HG02943 (cell line): ENCODE data around the gene ZDHHC14.
A peak's percentile ranks its signal among the peaks of the same experiment; 100 is the strongest.
"Not testable (repeated sequence)": the region's sequence is repeated elsewhere in the genome, so short reads cannot be mapped to it uniquely, and the experiment has no call there.

Experiments
- ATAC-seq: cut with Tn5 transposase; IDR thresholded peaks from one replicate; pipeline ENCODE4 v1.9.1; 2021; ENCODE audit warnings: mild to moderate bottlenecking, low read depth, moderate library complexity; ENCODE audit not compliant: unreplicated experiment

The ZDHHC14 gene

DNA sequence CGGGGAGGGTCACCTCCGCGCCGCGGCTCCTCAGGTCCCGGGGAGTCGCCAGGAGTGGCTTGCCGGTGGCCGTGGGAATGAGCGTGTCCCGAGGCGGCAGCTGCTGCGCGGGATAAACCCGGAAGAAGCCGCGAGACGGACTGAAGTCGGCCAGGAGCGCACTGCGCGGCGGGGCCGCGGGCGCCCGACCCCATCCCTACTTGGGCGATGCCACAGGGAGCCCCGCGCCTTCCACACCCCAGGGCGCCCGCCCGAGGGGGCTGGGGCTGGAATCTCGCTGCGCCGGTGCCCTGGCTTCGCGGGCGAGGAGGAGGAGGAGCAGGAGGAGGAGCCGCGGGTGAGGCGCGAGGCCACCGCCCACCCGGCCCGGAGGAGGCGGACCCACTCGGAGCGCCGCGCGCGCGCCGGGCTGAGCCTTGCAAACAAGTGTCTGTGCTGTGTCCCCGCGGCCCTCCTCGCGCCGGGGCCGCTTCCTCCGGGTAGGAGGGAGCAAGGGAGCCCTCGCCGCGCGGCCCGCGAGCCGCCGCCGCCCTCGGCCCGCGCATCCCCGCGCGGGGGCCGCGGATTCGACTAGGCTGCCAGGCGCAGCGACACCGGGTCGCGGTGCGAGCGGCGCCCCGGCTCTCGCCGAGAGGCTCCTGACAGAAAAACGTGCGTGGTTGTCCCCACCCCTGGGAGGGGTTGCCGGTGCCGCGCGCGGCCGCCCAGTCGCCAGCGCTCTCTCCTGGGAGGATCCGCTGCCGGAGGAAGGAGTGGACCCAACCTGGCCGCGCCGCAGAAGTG, at the start of gene ZDHHC14:
Gene ZDHHC14, plus strand, starts transcription at position 412 of the 783 bp plus-strand sequence.
- ATAC-seq, result peak; percentile 67

- ATAC-seq, result no peak
Observed at GRCh38 chr6:157332813-157333212, 48.2 kb upstream of the ZDHHC14 start.

GRCh38 chr6:157333537-157333936, 47.5 kb upstream of the ZDHHC14 start:
- ATAC-seq, result no peak

DNA sequence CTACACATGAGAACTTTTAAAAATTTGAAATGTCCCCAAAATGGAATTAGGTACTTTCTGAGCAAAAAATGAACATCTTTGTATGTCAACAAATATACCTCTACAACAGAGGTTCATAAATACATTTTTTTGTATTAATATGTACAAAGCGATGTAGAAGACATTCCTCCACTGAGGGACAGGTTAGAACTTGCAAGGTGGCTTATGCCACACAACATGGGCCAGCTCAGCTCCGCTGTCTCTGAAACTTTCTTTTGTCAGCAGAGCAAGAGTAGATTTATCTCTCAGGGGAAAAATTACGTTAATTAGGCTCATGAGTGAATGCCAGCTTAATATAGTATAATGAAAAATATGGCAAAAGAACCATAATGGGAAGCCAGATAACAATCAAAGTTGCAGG, 47.0 kb upstream of the ZDHHC14 start:
- no peak for ATAC-seq

DNA sequence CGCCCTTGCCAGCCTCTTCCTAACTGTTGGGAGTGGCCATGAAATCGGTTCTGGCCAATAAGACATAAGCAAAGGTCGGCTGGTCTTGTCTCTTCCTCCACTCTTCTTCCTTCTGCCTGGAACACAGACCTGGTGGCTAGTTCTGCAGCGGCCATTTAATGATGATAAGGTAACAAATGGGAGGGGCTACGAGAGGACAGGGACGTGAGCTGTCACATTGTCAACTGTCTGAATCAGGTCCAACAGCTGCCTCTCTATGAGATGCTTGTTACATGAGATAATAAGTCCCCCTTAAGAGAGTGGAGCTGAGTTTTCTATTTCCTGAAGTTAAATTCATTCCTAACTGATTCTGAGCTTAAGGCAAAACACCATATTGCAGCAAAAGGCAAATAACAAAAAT, 45.2 kb upstream of the ZDHHC14 start:
- no peak for ATAC-seq

GRCh38 chr6:157337276-157337675, 43.7 kb upstream of the ZDHHC14 start:
- not testable (repeated sequence) for ATAC-seq

GRCh38 chr6:157337751-157338150, 43.2 kb upstream of the ZDHHC14 start:
- no peak for ATAC-seq

- no peak for ATAC-seq
Observed at GRCh38 chr6:157339432-157339831, 41.6 kb upstream of the ZDHHC14 start.

- ATAC-seq, result no peak
Observed at GRCh38 chr6:157343732-157344131, 37.3 kb upstream of the ZDHHC14 start.

GRCh38 chr6:157346373-157346772, 34.6 kb upstream of the ZDHHC14 start:
- ATAC-seq, result no peak

GRCh38 chr6:157358287-157358686, 22.7 kb upstream of the ZDHHC14 start:
- no peak for ATAC-seq

DNA sequence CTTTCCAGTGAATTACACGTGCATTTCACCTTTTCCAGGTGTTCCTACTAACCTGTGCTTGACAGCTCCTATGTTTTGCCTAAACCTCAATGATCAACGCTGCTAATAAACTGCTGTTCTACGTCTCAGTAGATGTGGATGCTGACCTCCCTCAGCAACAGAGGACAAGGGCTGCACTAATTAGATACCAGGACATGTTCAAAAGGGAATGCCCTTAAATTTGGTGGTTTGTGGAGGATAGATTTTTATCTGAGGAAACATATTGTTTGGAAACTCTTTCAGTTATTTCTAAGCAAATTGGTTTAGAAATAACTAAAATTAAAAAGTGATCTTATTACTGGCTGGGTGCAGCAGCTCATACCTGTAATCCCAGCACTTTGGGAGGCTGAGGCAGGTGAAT, 19.1 kb upstream of the ZDHHC14 start:
- ATAC-seq, result no peak

DNA sequence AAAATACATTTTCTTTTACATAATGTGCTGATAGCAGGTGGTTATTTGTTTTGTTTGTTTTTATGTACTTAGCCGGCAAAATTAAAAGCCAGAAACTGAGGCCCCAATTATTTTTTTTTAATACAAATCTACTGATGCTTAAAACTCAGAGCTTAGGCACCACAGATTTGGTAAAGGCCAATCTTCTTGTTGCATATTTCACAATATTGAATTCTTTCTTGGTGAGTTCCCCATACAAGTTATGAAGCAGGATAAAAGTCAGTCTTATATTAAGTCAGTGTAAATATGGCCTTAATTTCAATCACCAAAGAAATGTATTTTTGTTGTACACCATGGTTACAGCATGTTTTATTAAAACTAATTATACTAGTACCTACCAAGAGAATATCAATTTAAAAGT, 16.3 kb upstream of the ZDHHC14 start:
- ATAC-seq, result no peak

DNA sequence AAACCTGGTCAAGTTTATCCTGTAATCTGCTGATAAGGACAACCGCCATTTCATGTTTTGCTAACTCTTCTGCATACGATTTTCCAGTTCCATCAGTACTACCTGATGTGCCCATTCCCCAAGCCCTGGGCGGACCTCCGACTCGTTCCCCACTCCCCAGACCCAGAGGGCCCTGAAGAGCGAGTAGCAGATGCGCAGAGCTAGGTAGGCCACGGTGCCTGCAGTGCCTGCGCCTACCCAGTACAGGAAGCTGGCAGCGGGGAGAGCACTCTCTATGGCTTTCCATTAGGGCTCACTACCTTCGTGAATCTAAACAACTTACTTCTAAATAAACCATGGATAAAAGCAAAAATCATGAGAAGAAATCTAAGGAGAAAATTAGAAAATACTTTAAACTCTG, 14.3 kb upstream of the ZDHHC14 start:
- ATAC-seq, result no peak

GRCh38 chr6:157368359-157369049, 12.5 kb upstream of the ZDHHC14 start:
- no peak for ATAC-seq

- no peak for ATAC-seq
Observed at GRCh38 chr6:157370755-157371154, 10.2 kb upstream of the ZDHHC14 start.

GRCh38 chr6:157372501-157373280, 8.3 kb upstream of the ZDHHC14 start:
- ATAC-seq, result no peak

DNA sequence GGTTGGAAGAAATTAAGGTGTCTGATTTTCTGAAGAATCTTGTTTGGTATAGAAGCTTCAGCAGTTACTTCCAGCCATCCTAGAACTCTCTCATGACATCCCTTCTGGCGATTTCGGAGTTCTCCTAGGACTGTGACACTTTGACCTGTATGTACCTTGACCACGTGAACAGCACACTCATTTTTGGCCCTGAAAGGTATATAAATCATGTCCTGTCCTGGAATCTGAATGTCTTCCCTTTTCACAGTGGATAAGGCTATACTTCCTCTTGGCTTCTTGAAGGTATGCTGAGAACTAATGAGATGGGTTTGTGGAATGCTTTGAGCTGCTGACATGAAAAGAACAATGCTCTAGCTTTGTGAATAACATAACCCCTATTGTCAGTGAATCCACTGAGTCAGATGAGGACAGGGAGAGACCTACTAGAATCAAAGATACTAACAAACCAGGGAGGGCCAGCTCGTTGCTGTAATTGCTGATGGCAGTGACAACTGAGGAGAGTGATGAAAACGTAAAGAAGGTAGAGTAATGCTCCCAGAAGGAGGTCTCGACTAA, 6.0 kb upstream of the ZDHHC14 start:
- no peak for ATAC-seq

GRCh38 chr6:157376241-157376640, 4.7 kb upstream of the ZDHHC14 start:
- no peak for ATAC-seq

DNA sequence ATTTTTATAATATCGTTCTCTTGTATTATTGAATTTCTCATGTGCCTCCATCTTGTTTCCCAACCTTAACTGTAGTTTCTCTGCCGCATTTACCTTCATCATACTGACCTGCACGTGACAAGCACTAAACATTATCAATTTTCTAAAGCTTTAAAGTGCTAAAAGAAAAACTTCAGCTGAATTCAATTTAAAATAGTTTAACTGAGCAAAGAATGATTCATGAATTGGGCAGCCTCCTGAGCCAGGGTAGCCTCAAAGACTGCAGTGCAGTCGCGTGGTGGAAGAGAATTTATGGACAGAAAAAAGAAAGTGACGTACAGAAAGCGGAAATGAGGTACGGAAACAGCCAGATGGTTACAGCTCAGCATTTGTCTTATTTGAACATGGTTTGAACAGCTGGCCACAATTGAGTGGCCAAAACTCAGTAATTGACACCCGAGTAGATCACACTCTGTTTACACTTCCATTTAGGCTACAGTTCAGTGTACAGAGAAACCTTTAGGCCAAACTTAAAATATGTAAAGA, 4.2 kb upstream of the ZDHHC14 start:
- ATAC-seq, result no peak
